OCI-LY7 (cell line): ENCODE measurements around the gene CTBP2. TPM values are rescaled to one million over a fixed set of nuclear protein-coding genes. Genes with fewer than 3 reads are reported as not detected.

Experiments
- BruUV-seq: library from RNA; stranded (reverse); fragments of 400-500 nt; replicated peaks from 2 replicates; lab custom pipeline; 2021; lab: Mats Ljungman, UMichigan
- CTCF ChIA-PET: fragments of 300-600 bp; sonication (Branson Sonifier 250); formaldehyde crosslinking; loops from one replicate; lab custom pipeline; 2022; ENCODE audit warnings: antibody characterized with exemption; ENCODE audit not compliant: unreplicated experiment; lab: Charles Lee
- POLR2A ChIA-PET: fragments of 300-600 bp; sonication (Branson Sonifier 250); formaldehyde crosslinking; loops from one replicate; lab custom pipeline; 2022; ENCODE audit warnings: antibody characterized with exemption; lab: Charles Lee
- DNase-seq: peaks from one replicate; pipeline ENCODE4 v3.0.0-alpha.2; 2015; ENCODE audit warnings: low spot score
- H2AFZ ChIP-seq: fragments of 200-600 bp; sonication (generic), shearing (Covaris generic); 2 replicates; pipeline ENCODE4 v1.6.1; 2014; ENCODE audit warnings: mild to moderate bottlenecking, antibody characterized with exemption, low read length, moderate library complexity
- H3K27ac ChIP-seq: fragments of 200-600 bp; sonication (generic); 2 replicates; pipeline ENCODE4 v1.5.1; 2014; ENCODE audit warnings: mixed run types, low read depth, mild to moderate bottlenecking, moderate library complexity, low read length, inconsistent platforms; ENCODE audit not compliant: poor library complexity, severe bottlenecking
- H3K36me3 ChIP-seq: fragments of 200-600 bp; sonication (generic); 2 replicates; pipeline ENCODE4 v1.6.1; 2014; ENCODE audit warnings: mild to moderate bottlenecking, antibody characterized with exemption, low read length, moderate library complexity, mixed read lengths; ENCODE audit not compliant: insufficient read depth
- H3K4me1 ChIP-seq: fragments of 200-600 bp; sonication (generic); 2 replicates; pipeline ENCODE4 v1.5.1; 2014; ENCODE audit warnings: mild to moderate bottlenecking, low read length; ENCODE audit not compliant: insufficient read depth, poor library complexity, severe bottlenecking
- H3K4me2 ChIP-seq: fragments of 200-600 bp; sonication (generic); 2 replicates; pipeline ENCODE4 v1.6.1; 2014; ENCODE audit warnings: mild to moderate bottlenecking, low read length
- H3K4me3 ChIP-seq: fragments of 200-600 bp; sonication (generic); 2 replicates; pipeline ENCODE4 v1.5.1; 2014; ENCODE audit warnings: mild to moderate bottlenecking, low read depth, low read length; ENCODE audit not compliant: poor library complexity, severe bottlenecking
- H3K79me2 ChIP-seq: fragments of 200-600 bp; sonication (generic); 2 replicates; pipeline ENCODE4 v1.6.1; 2016; ENCODE audit warnings: low read depth, mild to moderate bottlenecking, low read length, moderate library complexity, mixed read lengths; ENCODE audit not compliant: insufficient read depth
- H3K9me2 ChIP-seq: fragments of 200-600 bp; sonication (generic); 2 replicates; pipeline ENCODE4 v1.6.1; 2016; ENCODE audit warnings: mild to moderate bottlenecking, low read length, mixed read lengths; ENCODE audit not compliant: insufficient read depth
- H3K9me3 ChIP-seq: fragments of 200-600 bp; sonication (generic); 2 replicates; pipeline ENCODE4 v1.6.1; 2014; ENCODE audit warnings: mild to moderate bottlenecking, mixed run types, low read length, mixed read lengths
- H4K20me1 ChIP-seq: fragments of 200-600 bp; sonication (generic); 2 replicates; pipeline ENCODE4 v1.6.1; 2014; ENCODE audit warnings: mild to moderate bottlenecking, antibody characterized with exemption, low read length, moderate library complexity, mixed read lengths; ENCODE audit not compliant: insufficient read depth
- EZH2phosphoT487 ChIP-seq: fragments of 200-600 bp; sonication (generic); IDR thresholded peaks from 2 replicates; pipeline ENCODE4 v1.6.1; 2018; ENCODE audit warnings: low read depth, borderline replicate concordance, mild to moderate bottlenecking, mixed run types, antibody characterized with exemption, low read length, moderate library complexity, mixed read lengths
- intact Hi-C: fragments of 100-400 bp; cut with micrococcal nuclease; formaldehyde crosslinking; loops from one replicate; pipeline ENCODE4 v1.10.0; 2022; ENCODE audit not compliant: unreplicated experiment
- total RNA-seq, 2 experiments: library from RNA; depleted of rRNA in 1 of 2; stranded (reverse); fragments of >200 nt in 1 of 2; shearing (Covaris generic) in 1 of 2; gene quantifications; 2 replicates each; pipeline ENCODE4 v1.2.3, GENCODE V29; 2014 to 2022
- TF ChIP-seq, protein P1 (sequence below): fragments of 200-600 bp; sonication (generic); conservative IDR thresholded peaks from 2 replicates; pipeline ENCODE4 v1.5.1; 2014; ENCODE audit warnings: mild to moderate bottlenecking, antibody characterized with exemption, low read length, moderate library complexity, mixed read lengths

Gene CTBP2
- total RNA-seq, 2 experiments from 2014 or later, result not detected

DNA sequence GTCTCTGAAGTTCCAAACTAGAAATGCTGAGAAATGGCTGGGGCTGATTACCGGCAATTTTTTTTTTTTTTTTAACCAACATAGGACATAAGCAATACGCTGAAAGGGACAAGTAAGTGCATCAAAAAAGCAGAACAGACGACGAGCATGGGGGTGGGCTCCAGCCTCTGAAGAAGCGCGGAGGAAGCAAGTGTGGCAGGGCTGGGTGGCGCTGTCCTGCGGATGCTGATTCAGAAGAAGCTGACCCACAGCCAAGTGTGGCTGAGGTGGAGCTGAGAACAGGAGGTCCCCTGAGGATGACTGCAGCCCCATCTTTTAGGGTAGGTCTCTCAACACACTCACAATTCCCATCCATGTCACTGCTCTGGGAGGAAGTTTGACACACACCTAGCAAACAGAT lies 65.6 kb downstream of the CTBP2 start:
- intact Hi-C loops, result no loop called here
- ChIA-PET CTCF (no interaction called here), POLR2A (no interaction called here)
- Histone ChIP-seq H3K79me2 (no peaks in the 10 kb centered on the region), H3K4me1 (no peaks in the 10 kb centered on the region), H3K9me3 (no peaks in the 10 kb centered on the region), H3K27ac (no peak overlapping the region), H3K9me2 (no peaks in the 10 kb centered on the region), H3K36me3 (no peaks in the 10 kb centered on the region), H3K4me2 (no peak overlapping the region), H2AFZ (no peak overlapping the region), H3K4me3 (no peak overlapping the region), H4K20me1 (no peaks in the 10 kb centered on the region)
- DNase-seq, result no peak
- no TSS peak for BruUV-seq
- TF ChIP-seq, protein P1, sequence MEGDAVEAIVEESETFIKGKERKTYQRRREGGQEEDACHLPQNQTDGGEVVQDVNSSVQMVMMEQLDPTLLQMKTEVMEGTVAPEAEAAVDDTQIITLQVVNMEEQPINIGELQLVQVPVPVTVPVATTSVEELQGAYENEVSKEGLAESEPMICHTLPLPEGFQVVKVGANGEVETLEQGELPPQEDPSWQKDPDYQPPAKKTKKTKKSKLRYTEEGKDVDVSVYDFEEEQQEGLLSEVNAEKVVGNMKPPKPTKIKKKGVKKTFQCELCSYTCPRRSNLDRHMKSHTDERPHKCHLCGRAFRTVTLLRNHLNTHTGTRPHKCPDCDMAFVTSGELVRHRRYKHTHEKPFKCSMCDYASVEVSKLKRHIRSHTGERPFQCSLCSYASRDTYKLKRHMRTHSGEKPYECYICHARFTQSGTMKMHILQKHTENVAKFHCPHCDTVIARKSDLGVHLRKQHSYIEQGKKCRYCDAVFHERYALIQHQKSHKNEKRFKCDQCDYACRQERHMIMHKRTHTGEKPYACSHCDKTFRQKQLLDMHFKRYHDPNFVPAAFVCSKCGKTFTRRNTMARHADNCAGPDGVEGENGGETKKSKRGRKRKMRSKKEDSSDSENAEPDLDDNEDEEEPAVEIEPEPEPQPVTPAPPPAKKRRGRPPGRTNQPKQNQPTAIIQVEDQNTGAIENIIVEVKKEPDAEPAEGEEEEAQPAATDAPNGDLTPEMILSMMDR, result no peak
- no peak for TF ChIP-seq EZH2phosphoT487

DNA sequence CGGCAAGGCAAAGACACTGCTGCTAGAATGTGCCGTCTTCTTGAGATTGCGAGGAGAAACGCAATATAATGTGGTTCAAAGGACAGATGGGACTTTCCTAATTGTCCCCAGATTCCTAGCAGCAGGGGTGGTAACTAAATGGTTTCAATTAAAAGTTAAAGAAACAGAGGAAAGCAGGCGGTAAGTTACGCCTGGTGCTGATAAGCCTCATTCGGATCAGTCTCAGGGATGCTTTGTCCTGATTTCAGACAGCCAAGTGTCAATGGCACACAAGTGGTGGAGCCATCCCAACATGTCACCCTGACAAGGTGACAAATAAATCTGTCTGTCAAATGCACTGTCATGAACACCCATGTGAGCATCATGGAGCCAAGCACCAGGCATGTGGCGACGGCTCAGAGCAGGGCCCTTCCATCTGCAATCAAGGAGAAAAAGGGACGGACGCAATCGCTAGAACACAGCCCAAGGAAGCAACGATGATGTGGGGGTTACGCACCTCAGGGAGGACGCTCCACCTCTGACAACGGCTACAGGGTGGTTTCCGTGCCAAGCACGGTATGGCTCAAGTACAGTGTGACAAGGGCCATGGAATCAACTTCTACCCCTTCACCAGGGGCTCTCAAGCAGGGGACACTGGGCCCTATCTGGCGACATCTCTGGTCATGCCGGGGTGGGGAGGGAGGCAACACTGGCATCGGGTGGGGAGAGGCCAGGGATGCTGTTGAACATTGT lies 66.2 kb downstream of the CTBP2 start:
- ChIA-PET CTCF (no interaction called here), POLR2A (no interaction called here)
- no TSS peak for BruUV-seq
- H3K79me2 ChIP-seq, result no peaks in the 10 kb centered on the region
- no peak for TF ChIP-seq EZH2phosphoT487
- TF ChIP-seq, protein P1, result no peak
- no peak overlapping the region for H3K4me2 ChIP-seq
- H4K20me1 ChIP-seq, result no peaks in the 10 kb centered on the region
- H3K4me1 ChIP-seq, result no peaks in the 10 kb centered on the region
- H3K36me3 ChIP-seq, result no peaks in the 10 kb centered on the region
- H2AFZ ChIP-seq, result no peak overlapping the region
- no peak overlapping the region for H3K4me3 ChIP-seq
- H3K9me3 ChIP-seq, result no peaks in the 10 kb centered on the region
- DNase-seq, result no peak
- H3K9me2 ChIP-seq, result no peaks in the 10 kb centered on the region
- no peak overlapping the region for H3K27ac ChIP-seq
- intact Hi-C loops, result no loop called here

DNA sequence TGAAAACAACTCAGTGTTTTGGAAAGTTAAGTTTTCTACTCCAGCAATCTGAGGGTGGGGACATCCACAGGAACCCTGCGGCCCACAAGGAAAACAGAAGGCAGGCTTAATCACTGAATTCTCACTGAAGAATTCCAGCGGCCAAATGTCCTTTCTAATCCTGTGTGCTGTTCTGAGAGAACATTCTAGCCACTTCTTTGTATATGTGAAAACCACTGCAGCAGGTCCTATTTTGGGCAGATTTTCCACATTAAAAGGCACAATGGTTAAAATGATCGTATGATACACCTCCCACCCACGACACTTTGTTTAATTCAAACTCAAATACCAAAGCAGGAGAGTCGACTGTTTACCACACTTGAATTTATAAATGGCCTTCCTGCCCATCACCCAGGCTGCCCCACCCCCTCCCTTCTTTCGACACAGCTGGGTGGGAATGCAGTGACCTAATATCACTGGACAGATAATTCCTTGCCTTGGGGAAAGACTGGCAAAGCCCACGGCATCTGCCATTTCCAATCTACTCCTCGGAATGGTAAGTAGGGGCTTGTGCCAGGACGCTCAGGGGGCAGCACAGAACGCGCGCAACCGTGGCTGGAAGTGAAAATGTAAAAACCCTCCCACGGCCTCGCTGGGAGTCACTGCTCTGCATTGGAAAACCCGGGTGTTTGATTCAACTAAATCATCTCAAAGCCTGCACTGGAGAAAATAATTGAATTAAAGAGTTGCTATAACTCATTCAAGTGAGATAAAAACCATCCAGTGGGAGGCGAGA lies 67.0 kb downstream of the CTBP2 start:
- no peak for DNase-seq
- no peak overlapping the region for H3K4me3 ChIP-seq
- no peaks in the 10 kb centered on the region for H3K9me3 ChIP-seq
- H3K9me2 ChIP-seq, result no peaks in the 10 kb centered on the region
- H3K4me2 ChIP-seq, result no peak overlapping the region
- no peak overlapping the region for H2AFZ ChIP-seq
- no peaks in the 10 kb centered on the region for H3K36me3 ChIP-seq
- H3K79me2 ChIP-seq, result no peaks in the 10 kb centered on the region
- POLR2A ChIA-PET, result no interaction called here
- TF ChIP-seq EZH2phosphoT487, result no peak
- TF ChIP-seq, protein P1, result no peak
- intact Hi-C loops, result no loop called here
- no peak overlapping the region for H3K27ac ChIP-seq
- BruUV-seq, result no TSS peak
- H3K4me1 ChIP-seq, result no peaks in the 10 kb centered on the region
- H4K20me1 ChIP-seq, result no peaks in the 10 kb centered on the region
- CTCF ChIA-PET, result no interaction called here
